Endodermal cell (in vitro differentiated cells): ENCODE measurements around the gene LAMC1. TPM values are rescaled to one million over a fixed set of nuclear protein-coding genes. Genes with fewer than 3 reads are reported as not detected.

Experiments used
- DNase-seq: peaks from one replicate; pipeline ENCODE4 v3.0.0-alpha.2; 2017
- H3K27ac ChIP-seq: 2 replicates; pipeline ENCODE4 v1.5.1; 2013; ENCODE audit warnings: mild to moderate bottlenecking, low read depth, low read length, moderate library complexity
- H3K27me3 ChIP-seq: 2 replicates; pipeline ENCODE4 v1.6.1; 2013; ENCODE audit warnings: mild to moderate bottlenecking, low read length, moderate library complexity; ENCODE audit not compliant: insufficient read depth, control insufficient read depth, poor library complexity, severe bottlenecking
- H3K36me3 ChIP-seq: 2 replicates; pipeline ENCODE4 v1.7.0; 2013; ENCODE audit warnings: mild to moderate bottlenecking, low read length, moderate library complexity; ENCODE audit not compliant: control insufficient read depth, insufficient read depth
- H3K4me1 ChIP-seq: one replicate; pipeline ENCODE4 v1.7.0; 2013; ENCODE audit warnings: low read length; ENCODE audit not compliant: control insufficient read depth, insufficient read depth
- H3K4me3 ChIP-seq: 2 replicates; pipeline ENCODE4 v1.5.1; 2013; ENCODE audit warnings: mild to moderate bottlenecking, low read length, moderate library complexity
- H3K9ac ChIP-seq: 2 replicates; pipeline ENCODE4 v1.6.1; 2013; ENCODE audit warnings: mild to moderate bottlenecking, low read length, moderate library complexity; ENCODE audit not compliant: poor library complexity, severe bottlenecking; ENCODE audit errors: extremely low read depth
- H3K9me3 ChIP-seq: 2 replicates; pipeline ENCODE4 v1.6.1; 2013; ENCODE audit warnings: mild to moderate bottlenecking, low read length, moderate library complexity; ENCODE audit not compliant: control insufficient read depth
- H3K27ac Mint-ChIP-seq: 2 replicates; pipeline ENCODE4 v1.8.0; 2020; ENCODE audit warnings: mixed read lengths
- H3K27me3 Mint-ChIP-seq: 2 replicates; pipeline ENCODE4 v1.8.0; 2021; ENCODE audit warnings: mild to moderate bottlenecking, mixed read lengths; ENCODE audit not compliant: insufficient read depth
- H3K36me3 Mint-ChIP-seq: 2 replicates; pipeline ENCODE4 v1.8.0; 2020; ENCODE audit warnings: low read depth, mixed read lengths
- H3K4me1 Mint-ChIP-seq: 2 replicates; pipeline ENCODE4 v1.8.0; 2020; ENCODE audit warnings: mixed read lengths
- H3K4me3 Mint-ChIP-seq: 2 replicates; pipeline ENCODE4 v1.8.0; 2020; ENCODE audit warnings: mild to moderate bottlenecking, moderate library complexity, mixed read lengths
- H3K9me3 Mint-ChIP-seq: 2 replicates; pipeline ENCODE4 v1.8.0; 2020; ENCODE audit warnings: mild to moderate bottlenecking, mixed read lengths
- CTCF ChIP-seq: fragments of 200-600 bp; sonication (generic); conservative IDR thresholded peaks from 2 replicates; pipeline ENCODE4 v1.5.0; 2021; ENCODE audit warnings: antibody characterized with exemption, mild to moderate bottlenecking
- WGBS, 2 experiments: methylation state at CpG; one replicate each; pipeline versions ENCODE4 v1.1.5 to v1.1.7; 2013; ENCODE audit warnings: missing lambda C conversion rate in 2 of 2, mixed read lengths in 1 of 2; ENCODE audit not compliant: insufficient coverage in 1 of 2, insufficient read length in 1 of 2; 5-methylcytosine and 5-hydroxymethylcytosine counted together
- total RNA-seq, 2 donors: library from RNA; stranded (reverse); fragmentation: NEBNext Ultra II Directional in 1 of 2; extraction: Animal tissue kit (Norgen Biotek cat#: 25700) in 1 of 2; gene quantifications; 2 replicates in 1 of 2; 3 replicates in 1 of 2; pipeline ENCODE4 v1.2.1, GENCODE V29; 2021

Gene LAMC1
- total RNA-seq, 2 donors from 2014 or later: 47.9 to 58.8 TPM

GRCh38 chr1:182978151-182978853, 44.9 kb upstream of the LAMC1 start:
- Mint-ChIP-seq H3K4me1 (peaks cover 2% of the 10 kb centered on the region), H3K27ac (no peak overlapping the region), H3K4me3 (no peak overlapping the region), H3K27me3 (no peaks in the 10 kb centered on the region), H3K9me3 (peaks cover 5% of the 10 kb centered on the region), H3K36me3 (no peaks in the 10 kb centered on the region)
- Histone ChIP-seq H3K9ac (no peak overlapping the region), H3K9me3 (no peaks in the 10 kb centered on the region), H3K27me3 (no peaks in the 10 kb centered on the region), H3K36me3 (no peaks in the 10 kb centered on the region), H3K4me1 (no peaks in the 10 kb centered on the region), H3K4me3 (no peak overlapping the region), H3K27ac (no peak overlapping the region)
- WGBS, 2 experiments: 92 to 94% methylated on average over 2 to 5 of the region's 6 CpGs
- no peak for DNase-seq
- TF ChIP-seq CTCF: no peak

GRCh38 chr1:182984138-182984537, 39.1 kb upstream of the LAMC1 start:
- 80 to 97% methylated on average over 1 to 7 of the region's 7 CpGs for WGBS, 2 experiments
- H3K9me3 ChIP-seq: no peaks in the 10 kb centered on the region
- Mint-ChIP-seq H3K4me1 (no peaks in the 10 kb centered on the region), H3K27ac (no peak overlapping the region), H3K36me3 (no peaks in the 10 kb centered on the region), H3K4me3 (no peak overlapping the region), H3K27me3 (no peaks in the 10 kb centered on the region), H3K9me3 (peaks cover 5% of the 10 kb centered on the region)
- no peak overlapping the region for H3K9ac ChIP-seq
- H3K4me3 ChIP-seq: no peak overlapping the region
- DNase-seq: no peak
- no peaks in the 10 kb centered on the region for H3K4me1 ChIP-seq
- no peak for TF ChIP-seq CTCF
- no peak overlapping the region for H3K27ac ChIP-seq
- no peaks in the 10 kb centered on the region for H3K27me3 ChIP-seq
- no peaks in the 10 kb centered on the region for H3K36me3 ChIP-seq

GRCh38 chr1:182984621-182985020, 38.6 kb upstream of the LAMC1 start:
- Mint-ChIP-seq H3K4me1 (no peaks in the 10 kb centered on the region), H3K9me3 (peaks cover 5% of the 10 kb centered on the region), H3K4me3 (no peak overlapping the region), H3K27me3 (no peaks in the 10 kb centered on the region), H3K36me3 (no peaks in the 10 kb centered on the region), H3K27ac (no peak overlapping the region)
- Histone ChIP-seq H3K9me3 (no peaks in the 10 kb centered on the region), H3K27ac (no peak overlapping the region), H3K27me3 (no peaks in the 10 kb centered on the region), H3K36me3 (no peaks in the 10 kb centered on the region), H3K9ac (no peak overlapping the region), H3K4me1 (no peaks in the 10 kb centered on the region), H3K4me3 (no peak overlapping the region)
- DNase-seq: no peak
- WGBS, 2 experiments: 85% methylated on average over 1 of the region's 1 CpG; no CpG with 5 or more reads in 1 of the 2 experiments
- no peak for TF ChIP-seq CTCF
